Motor neuron (in vitro differentiated cells): Measurements from ENCODE around the gene PMM1. TPM values are rescaled to one million over a fixed set of nuclear protein-coding genes. Genes with fewer than 3 reads are reported as not detected.
"Not testable (repeated sequence)": the region's sequence is repeated elsewhere in the genome, so short reads cannot be mapped to it uniquely, and the experiment has no call there.

ENCODE experiments used
- ATAC-seq, 8 experiments: fragments of 200-7000 bp; cut with Tn5 transposase; replicated peaks in 6 of 8; 2 replicates each; pipeline ENCODE4 v1.8.0; 2021; ENCODE audit warnings: mild to moderate bottlenecking in 8 of 8, moderate library complexity in 8 of 8
- H3K27ac ChIP-seq, 2 donors: fragments of 250-450 bp; sonication (Bioruptor Pico); 2 replicates each; pipeline ENCODE4 v1.9.0; 2021; ENCODE audit warnings: antibody characterized with exemption in 2 of 2, mild to moderate bottlenecking in 2 of 2, moderate library complexity in 1 of 2
- H3K4me1 ChIP-seq, 2 donors: fragments of 250-450 bp; sonication (Bioruptor Pico); replicated peaks in 1 of 2; 2 replicates each; pipeline ENCODE4 v1.6.1; 2021; ENCODE audit warnings: antibody characterized with exemption in 2 of 2, mild to moderate bottlenecking in 2 of 2, moderate library complexity in 1 of 2
- H3K4me3 ChIP-seq, 5 donors: fragments of 250-450 bp; sonication (Bioruptor Pico); 2 replicates each; pipeline ENCODE4 v1.9.0; 2021; ENCODE audit warnings: antibody characterized with exemption in 5 of 5, mild to moderate bottlenecking in 5 of 5, moderate library complexity in 4 of 5
- WGBS, 10 experiments: fragments of 450-650 bp; shearing (Covaris generic); methylation state at CpG; one replicate each; pipeline ENCODE4 v1.0.0; 2022; 5-methylcytosine and 5-hydroxymethylcytosine counted together
- in situ Hi-C, 9 experiments: fragments of 400-800 bp; cut with MboI; loops; one replicate each; pipeline ENCODE4 v1.15.0; 2021; ENCODE audit warnings: low sequenced_read_pairs in 9 of 9, low pct_unique_long_range_greater_than_20kb in 2 of 9; ENCODE audit not compliant: unreplicated experiment in 9 of 9
- total RNA-seq, 8 experiments: library from RNA; unstranded; fragments of 300-600 nt; gene quantifications; 2 replicates each; pipeline versions ENCODE4 v1.2.3 to v1.2.4, GENCODE V29; 2022

The PMM1 gene
- total RNA-seq, 8 experiments from 2014 or later, result 18.5 to 43.0 (median 26.4) TPM

GRCh38 chr22:41619979-41620588 is 30.4 kb upstream of the PMM1 start:
- ATAC-seq, result peak; percentile 6 to 38 (median 32)
- Histone ChIP-seq H3K27ac (peak overlapping the region; percentile 84 to 85), H3K4me1 (peaks cover 10 to 12% of the 10 kb centered on the region in 2 donors), H3K4me3 (peak overlapping the region; percentile 75 to 96 (median 83))
- in situ Hi-C loops, result no loop called here
- 0 to 40% (median 9%) methylated on average over 1 to 10 of the region's 24 CpGs; no CpG with 5 or more reads in 2 of the 10 experiments for WGBS, 10 experiments

GRCh38 chr22:41613456-41613855 is 23.8 kb upstream of the PMM1 start:
- ATAC-seq, result peak in 2 of 8 experiments; percentile 32 to 53
- H3K27ac ChIP-seq, result no peak overlapping the region
- WGBS, 10 experiments, result 90 to 100% (median 100%) methylated on average over 1 to 2 of the region's 2 CpGs; no CpG with 5 or more reads in 2 of the 10 experiments
- H3K4me1 ChIP-seq, result no peaks in the 10 kb centered on the region
- H3K4me3 ChIP-seq, result no peak overlapping the region
- in situ Hi-C loops, result no loop called here

GRCh38 chr22:41612603-41613306 is 23.1 kb upstream of the PMM1 start:
- WGBS, 10 experiments, result 80 to 100% (median 100%) methylated on average over 1 to 5 of the region's 6 CpGs; no CpG with 5 or more reads in 1 of the 10 experiments
- no peak overlapping the region for H3K27ac ChIP-seq
- in situ Hi-C loops, result no loop called here
- no peak overlapping the region for H3K4me3 ChIP-seq
- H3K4me1 ChIP-seq, result no peaks in the 10 kb centered on the region
- peak in 2 of 8 experiments; percentile 58 to 76 for ATAC-seq

- no peaks in the 10 kb centered on the region for H3K4me1 ChIP-seq
- ATAC-seq, result no peak
- in situ Hi-C loops, result no loop called here
- H3K4me3 ChIP-seq, result no peak overlapping the region
- whole genome bisulfite sequencing, 10 experiments, result 80 to 100% (median 100%) methylated on average over 1 to 2 of the region's 3 CpGs; no CpG with 5 or more reads in 7 of the 10 experiments
- H3K27ac ChIP-seq, result no peak overlapping the region
Measured at GRCh38 chr22:41608386-41608785, 18.7 kb upstream of the PMM1 start.

- no peak overlapping the region for H3K27ac ChIP-seq
- no peaks in the 10 kb centered on the region for H3K4me1 ChIP-seq
- no peak for ATAC-seq
- in situ Hi-C loops, result no loop called here
- H3K4me3 ChIP-seq, result no peak overlapping the region
- 80 to 100% (median 97%) methylated on average over 1 to 3 of the region's 4 CpGs; no CpG with 5 or more reads in 2 of the 10 experiments for WGBS, 10 experiments
Measured at GRCh38 chr22:41603873-41604332, 14.3 kb upstream of the PMM1 start.

- Histone ChIP-seq H3K4me3 (no peak overlapping the region), H3K27ac (no peak overlapping the region), H3K4me1 (peaks cover 0 to 3% of the 10 kb centered on the region in 2 donors)
- WGBS, 10 experiments, result 91 to 100% (median 100%) methylated on average over 1 to 5 of the region's 8 CpGs; no CpG with 5 or more reads in 3 of the 10 experiments
- in situ Hi-C loops, result no loop called here
- peak in 1 of 8 experiments; percentile 27 for ATAC-seq
Measured at GRCh38 chr22:41600976-41601375, 11.3 kb upstream of the PMM1 start.

GRCh38 chr22:41598891-41599635 is 9.4 kb upstream of the PMM1 start:
- WGBS, 10 experiments, result 72 to 100% (median 87%) methylated on average over 1 to 6 of the region's 8 CpGs; no CpG with 5 or more reads in 3 of the 10 experiments
- in situ Hi-C loops, result no loop called here
- no peak overlapping the region for H3K27ac ChIP-seq
- peaks cover 0 to 3% of the 10 kb centered on the region in 2 donors for H3K4me1 ChIP-seq
- no peak for ATAC-seq
- no peak overlapping the region for H3K4me3 ChIP-seq

- WGBS, 10 experiments, result 44 to 100% (median 100%) methylated on average over 1 to 3 of the region's 5 CpGs
- ATAC-seq, result peak in 7 of 8 experiments; percentile 39 to 78 (median 67)
- in situ Hi-C loops, result no loop called here
- Histone ChIP-seq H3K4me3 (no peak overlapping the region), H3K4me1 (peaks cover 0 to 3% of the 10 kb centered on the region in 2 donors), H3K27ac (no peak overlapping the region)
Measured at GRCh38 chr22:41598081-41598480, 8.4 kb upstream of the PMM1 start.

- H3K27ac ChIP-seq, result no peak overlapping the region
- WGBS, 10 experiments, result 67 to 100% (median 90%) methylated on average over 1 to 2 of the region's 2 CpGs; no CpG with 5 or more reads in 5 of the 10 experiments
- peak in 1 of 8 experiments; percentile 5 for ATAC-seq
- no peak overlapping the region for H3K4me3 ChIP-seq
- in situ Hi-C loops, result no loop called here
- H3K4me1 ChIP-seq, result peaks cover 0 to 3% of the 10 kb centered on the region in 2 donors
Measured at GRCh38 chr22:41597635-41597953, 8.0 kb upstream of the PMM1 start.

- in situ Hi-C loops, result no loop called here
- peak; percentile 66 to 92 (median 72) for ATAC-seq
- WGBS, 10 experiments, result 20 to 100% (median 60%) methylated on average over 1 to 4 of the region's 13 CpGs; no CpG with 5 or more reads in 3 of the 10 experiments
Measured at GRCh38 chr22:41596776-41597634, 7.4 kb upstream of the PMM1 start.

GRCh38 chr22:41595703-41596102 is 6.1 kb upstream of the PMM1 start:
- ATAC-seq, result no peak
- 80 to 94% (median 80%) methylated on average over 1 to 3 of the region's 5 CpGs; no CpG with 5 or more reads in 7 of the 10 experiments for WGBS, 10 experiments
- no peak overlapping the region for H3K4me3 ChIP-seq
- no peak overlapping the region for H3K27ac ChIP-seq
- H3K4me1 ChIP-seq, result peaks cover 0 to 3% of the 10 kb centered on the region in 2 donors
- in situ Hi-C loops, result no loop called here

More at GRCh38 chr22:41596776-41597634, 7.4 kb upstream of the PMM1 start:
- H3K4me3 ChIP-seq, result no peak overlapping the region
- peaks cover 0 to 3% of the 10 kb centered on the region in 2 donors for H3K4me1 ChIP-seq
- no peak overlapping the region for H3K27ac ChIP-seq

GRCh38 chr22:41593336-41593960 is 3.8 kb upstream of the PMM1 start:
- in situ Hi-C loops, H3K4me1 ChIP-seq, ATAC-seq, H3K4me3 ChIP-seq, H3K27ac ChIP-seq: not testable (repeated sequence)
- 84% methylated on average over 9 of the region's 51 CpGs; no CpG with 5 or more reads in 9 of the 10 experiments for WGBS, 10 experiments
